HEK293T (cell line): ENCODE measurements around the gene RUBCNL.

ENCODE experiments used
- ARNT ChIP-seq: fragments of 450-650 bp; IDR thresholded peaks from 2 replicates; pipeline ENCODE4 v1.6.1; 2017; ENCODE audit warnings: mild to moderate bottlenecking
- BHLHE40 ChIP-seq: fragments of 450-650 bp; IDR thresholded peaks from 2 replicates; pipeline ENCODE4 v1.6.1; 2016; ENCODE audit warnings: mild to moderate bottlenecking, moderate library complexity, borderline replicate concordance
- CTBP1 ChIP-seq: fragments of 450-650 bp; IDR thresholded peaks from 2 replicates; pipeline ENCODE4 v1.6.1; 2016; ENCODE audit warnings: borderline replicate concordance
- ELF4 ChIP-seq: fragments of 450-650 bp; IDR thresholded peaks from 2 replicates; pipeline ENCODE4 v1.6.1; 2017; ENCODE audit warnings: antibody characterized with exemption
- FOXA1 ChIP-seq: fragments of 450-650 bp; IDR thresholded peaks from 2 replicates; pipeline ENCODE4 v1.6.1; 2016; ENCODE audit warnings: mild to moderate bottlenecking
- FOXK2 ChIP-seq: fragments of 450-650 bp; IDR thresholded peaks from 2 replicates; pipeline ENCODE4 v1.6.1; 2016; ENCODE audit warnings: mild to moderate bottlenecking
- FOXM1 ChIP-seq: fragments of 450-650 bp; IDR thresholded peaks from 2 replicates; pipeline ENCODE4 v1.6.1; 2017; ENCODE audit warnings: mild to moderate bottlenecking, borderline replicate concordance
- L3MBTL2 ChIP-seq: fragments of 450-650 bp; conservative IDR thresholded peaks from 2 replicates; pipeline ENCODE4 v1.6.1; 2016; ENCODE audit warnings: mild to moderate bottlenecking
- LEF1 ChIP-seq: fragments of 450-650 bp; IDR thresholded peaks from 2 replicates; pipeline ENCODE4 v1.6.1; 2017; ENCODE audit warnings: mild to moderate bottlenecking, borderline replicate concordance
- NFRKB ChIP-seq: fragments of 450-650 bp; IDR thresholded peaks from 2 replicates; pipeline ENCODE4 v1.6.1; 2016; ENCODE audit warnings: mild to moderate bottlenecking, moderate library complexity
- SP1 ChIP-seq: fragments of 450-650 bp; IDR thresholded peaks from 2 replicates; pipeline ENCODE4 v1.6.1; 2017
- SUZ12 ChIP-seq: fragments of 450-650 bp; IDR thresholded peaks from 2 replicates; pipeline ENCODE4 v1.6.1; 2016; ENCODE audit warnings: mild to moderate bottlenecking
- TARDBP ChIP-seq: fragments of 450-650 bp; IDR thresholded peaks from 2 replicates; pipeline ENCODE4 v1.6.1; 2016
- ZNF384 ChIP-seq: fragments of 450-650 bp; IDR thresholded peaks from 2 replicates; pipeline ENCODE4 v1.6.1; 2016

DNA sequence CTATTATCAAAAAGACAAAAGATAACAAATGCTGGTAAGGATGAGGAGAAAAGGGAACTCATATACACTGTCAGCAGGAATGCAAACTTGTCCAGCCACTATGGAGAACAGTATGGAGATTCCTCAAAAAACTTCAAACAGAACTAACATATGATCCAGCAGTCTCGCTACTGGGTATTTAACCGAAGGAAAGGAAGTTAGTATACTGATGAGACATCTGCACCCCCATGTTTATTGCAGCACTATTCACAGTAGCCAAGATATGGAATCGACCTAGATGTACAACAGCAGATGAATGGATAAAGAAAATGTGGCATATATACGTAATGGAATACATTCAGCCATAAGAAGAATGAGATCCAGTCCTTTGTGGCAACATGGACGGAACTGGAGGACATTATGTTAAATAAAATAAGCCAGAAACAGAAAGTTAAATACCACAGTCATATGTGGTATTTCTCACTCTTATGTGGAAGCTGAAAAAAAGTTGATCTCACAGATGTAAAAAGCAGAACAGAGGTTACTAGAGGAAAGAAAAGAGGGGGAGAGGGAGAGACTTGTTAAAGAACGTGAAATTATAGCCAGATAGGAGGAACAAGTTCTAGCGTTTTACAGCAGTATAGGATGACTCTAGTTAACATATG is 83.2 kb downstream of the RUBCNL start:
- TF ChIP-seq ARNT (no peak), SUZ12 (no peak), SP1 (no peak), FOXM1 (no peak), FOXA1 (no peak), ZNF384 (no peak), LEF1 (no peak), BHLHE40 (no peak), ELF4 (no peak), TARDBP (no peak), NFRKB (no peak), FOXK2 (no peak), L3MBTL2 (no peak), CTBP1 (no peak)
